NCI-H2227 (cell line): Measurements from ENCODE around the gene PKMYT1.
A peak's percentile ranks its signal among the peaks of the same experiment; 100 is the strongest.
"Not testable (repeated sequence)": the region's sequence is repeated elsewhere in the genome, so short reads cannot be mapped to it uniquely, and the experiment has no call there.

Experiments
- DNase-seq: peaks from one replicate; lab custom pipeline; 2025; ENCODE audit not compliant: unreplicated experiment; lab: John Stamatoyannopoulos, UW

Gene PKMYT1

GRCh38 chr16:2936436-2937011 is 43.7 kb downstream of the PKMYT1 start:
- DNase-seq, result no peak

GRCh38 chr16:2934450-2934849 is 45.8 kb downstream of the PKMYT1 start:
- DNase-seq, result no peak

DNA sequence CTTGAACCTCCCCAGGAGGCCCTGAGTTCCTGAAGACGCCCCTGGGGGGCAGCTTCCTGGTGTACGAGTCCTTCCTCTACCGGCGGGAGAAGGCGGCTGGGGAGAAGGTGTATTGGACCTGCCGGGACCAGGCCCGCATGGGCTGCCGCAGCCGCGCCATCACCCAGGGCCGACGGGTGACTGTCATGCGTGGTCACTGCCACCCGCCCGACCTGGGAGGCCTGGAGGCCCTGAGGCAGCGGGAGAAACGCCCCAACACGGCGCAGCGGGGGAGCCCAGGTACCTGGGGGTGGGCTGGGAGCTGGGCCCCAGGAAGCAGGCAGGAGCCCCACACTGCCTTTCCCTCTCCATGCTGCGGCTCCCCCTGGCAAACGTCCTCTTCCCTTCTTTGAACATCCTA is 46.5 kb downstream of the PKMYT1 start:
- DNase-seq, result no peak

DNA sequence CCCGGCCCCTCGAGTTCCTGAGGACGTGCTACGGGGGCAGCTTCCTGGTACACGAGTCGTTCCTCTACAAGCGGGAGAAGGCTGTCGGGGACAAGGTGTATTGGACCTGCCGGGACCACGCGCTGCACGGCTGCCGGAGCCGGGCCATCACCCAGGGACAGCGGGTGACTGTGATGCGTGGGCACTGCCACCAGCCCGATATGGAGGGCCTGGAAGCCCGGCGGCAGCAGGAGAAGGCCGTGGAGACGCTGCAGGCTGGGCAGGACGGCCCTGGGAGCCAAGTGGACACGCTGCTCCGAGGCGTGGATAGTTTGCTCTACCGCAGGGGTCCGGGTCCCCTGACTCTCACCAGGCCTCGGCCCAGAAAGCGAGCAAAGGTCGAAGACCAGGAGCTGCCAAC is 47.1 kb downstream of the PKMYT1 start:
- no peak for DNase-seq

GRCh38 chr16:2931231-2931914 is 48.9 kb downstream of the PKMYT1 start:
- DNase-seq, result not testable (repeated sequence)

- DNase-seq, result no peak
Measured at GRCh38 chr16:2930236-2930635, 50.0 kb downstream of the PKMYT1 start.

DNA sequence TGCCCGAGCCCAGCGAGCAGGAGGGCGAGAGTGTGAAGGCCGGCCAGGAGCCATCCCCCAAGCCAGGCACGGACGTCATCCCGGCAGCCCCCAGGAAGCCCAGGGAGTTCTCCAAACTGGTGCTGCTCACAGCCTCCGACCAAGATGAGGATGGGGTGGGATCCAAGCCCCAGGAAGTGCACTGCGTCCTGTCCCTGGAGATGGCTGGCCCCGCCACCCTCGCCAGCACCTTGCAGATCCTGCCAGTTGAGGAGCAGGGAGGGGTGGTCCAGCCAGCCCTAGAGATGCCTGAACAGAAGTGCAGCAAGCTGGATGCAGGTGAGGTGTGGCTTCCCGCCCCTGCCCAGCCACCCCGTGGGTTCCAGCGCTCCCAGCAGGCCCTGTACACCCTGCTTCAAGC is 50.6 kb downstream of the PKMYT1 start:
- no peak for DNase-seq

- DNase-seq, result no peak
Measured at GRCh38 chr16:2928796-2929195, 51.5 kb downstream of the PKMYT1 start.

DNA sequence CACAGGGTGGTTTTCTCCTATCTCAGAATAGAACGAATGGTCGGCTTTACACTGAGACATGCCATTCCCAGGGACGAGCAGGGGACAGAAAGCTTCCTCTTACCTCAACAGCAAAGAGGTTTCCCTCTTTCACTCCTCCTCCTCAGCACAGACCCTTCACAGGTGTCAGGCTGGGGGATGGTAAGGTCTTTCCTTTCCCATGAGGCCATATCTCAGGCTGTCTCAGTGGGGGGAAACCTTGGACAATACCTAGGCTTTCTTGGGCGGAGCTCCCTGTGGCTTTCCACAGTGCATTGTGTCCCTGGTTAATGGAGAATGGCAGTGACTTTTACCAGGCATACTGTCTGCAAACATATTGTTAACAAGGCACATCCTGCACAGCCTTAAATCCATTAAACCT is 52.1 kb downstream of the PKMYT1 start:
- not testable (repeated sequence) for DNase-seq

- peak; percentile 92 for DNase-seq
Measured at GRCh38 chr16:2927010-2927646, 53.1 kb downstream of the PKMYT1 start.

DNA sequence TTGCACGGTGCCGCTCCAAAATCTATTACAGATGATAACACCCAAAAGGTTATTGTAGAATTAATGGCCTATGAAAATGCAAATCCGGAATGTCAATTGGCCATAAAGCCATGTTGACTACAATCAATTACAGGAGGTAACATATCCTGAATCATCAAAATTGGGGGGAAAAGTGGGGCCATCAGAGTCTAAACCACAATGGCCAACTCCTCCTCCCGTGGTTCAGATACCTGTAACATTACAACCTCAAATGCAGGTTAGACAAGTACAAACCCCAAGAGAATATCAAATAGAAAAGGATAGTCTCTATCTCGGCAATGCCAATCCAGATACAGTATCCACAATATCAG is 53.6 kb downstream of the PKMYT1 start:
- DNase-seq, result no peak

- no peak for DNase-seq
Measured at GRCh38 chr16:2925951-2926649, 54.1 kb downstream of the PKMYT1 start.

DNA sequence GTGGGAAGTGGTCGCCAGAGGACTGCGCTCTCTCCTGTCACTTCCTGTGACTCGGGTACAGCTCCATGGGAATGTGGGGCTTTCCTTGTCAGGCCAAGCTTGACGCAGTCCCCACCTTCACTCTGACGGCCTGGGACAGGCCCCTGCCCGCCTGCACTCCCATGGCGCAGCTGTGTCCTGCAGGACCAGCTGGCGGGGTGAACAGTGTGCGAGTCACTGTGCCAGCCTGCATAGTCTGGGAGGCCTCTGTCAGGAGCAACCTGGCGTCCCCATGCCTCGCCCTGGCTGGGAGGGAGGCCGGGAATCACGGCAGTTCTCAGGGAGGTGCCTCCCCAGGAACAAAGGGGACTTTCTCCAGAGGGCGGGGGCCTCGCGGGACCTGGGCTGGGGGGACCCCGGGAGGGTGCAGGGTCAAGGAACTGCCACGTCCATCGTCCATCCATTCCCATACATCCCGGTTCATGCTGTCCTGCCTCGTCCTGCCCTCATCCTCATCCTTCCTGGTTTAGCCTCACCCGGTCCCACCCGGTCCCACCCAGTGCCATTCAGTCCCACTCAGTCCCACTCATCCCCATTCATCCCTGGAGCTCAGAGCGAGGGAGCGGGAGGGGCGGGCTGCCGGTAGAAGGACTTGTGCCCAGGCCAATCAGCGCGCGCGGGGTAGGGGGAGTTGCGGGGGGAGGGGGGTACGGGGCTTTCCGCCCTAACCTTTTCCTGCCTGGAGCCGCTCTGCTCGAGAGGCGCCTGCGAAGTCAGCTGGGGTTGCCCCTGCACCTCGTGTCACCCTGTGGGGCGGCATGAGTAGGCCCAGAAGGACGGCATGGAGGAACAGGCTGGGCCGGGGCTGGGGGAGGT is 55.1 kb downstream of the PKMYT1 start:
- no peak for DNase-seq

- DNase-seq, result no peak
Measured at GRCh38 chr16:2923481-2923880, 56.8 kb downstream of the PKMYT1 start.
